Thyroid gland (tissue), 4 donors: ENCODE measurements around the gene DOK7.

Experiments
- POLR2A ChIP-seq, 2 donors: fragments of 450-650 bp; IDR thresholded peaks; one replicate each; pipeline ENCODE4 v1.6.1; 2017; ENCODE audit warnings: antibody characterized with exemption in 2 of 2, mild to moderate bottlenecking in 2 of 2, moderate library complexity in 1 of 2
- TF ChIP-seq, protein P1 (sequence below), 6 experiments: fragments of 200-600 bp in 3 of 6; fragments of 450-650 bp in 3 of 6; sonication (generic) in 3 of 6; IDR thresholded peaks; one replicate each; pipeline ENCODE4 v1.5.1; 2016 to 2019; ENCODE audit warnings: antibody characterized with exemption in 6 of 6, mild to moderate bottlenecking in 2 of 6, inconsistent platforms in 1 of 6, moderate library complexity in 1 of 6

- TF ChIP-seq, protein P1, sequence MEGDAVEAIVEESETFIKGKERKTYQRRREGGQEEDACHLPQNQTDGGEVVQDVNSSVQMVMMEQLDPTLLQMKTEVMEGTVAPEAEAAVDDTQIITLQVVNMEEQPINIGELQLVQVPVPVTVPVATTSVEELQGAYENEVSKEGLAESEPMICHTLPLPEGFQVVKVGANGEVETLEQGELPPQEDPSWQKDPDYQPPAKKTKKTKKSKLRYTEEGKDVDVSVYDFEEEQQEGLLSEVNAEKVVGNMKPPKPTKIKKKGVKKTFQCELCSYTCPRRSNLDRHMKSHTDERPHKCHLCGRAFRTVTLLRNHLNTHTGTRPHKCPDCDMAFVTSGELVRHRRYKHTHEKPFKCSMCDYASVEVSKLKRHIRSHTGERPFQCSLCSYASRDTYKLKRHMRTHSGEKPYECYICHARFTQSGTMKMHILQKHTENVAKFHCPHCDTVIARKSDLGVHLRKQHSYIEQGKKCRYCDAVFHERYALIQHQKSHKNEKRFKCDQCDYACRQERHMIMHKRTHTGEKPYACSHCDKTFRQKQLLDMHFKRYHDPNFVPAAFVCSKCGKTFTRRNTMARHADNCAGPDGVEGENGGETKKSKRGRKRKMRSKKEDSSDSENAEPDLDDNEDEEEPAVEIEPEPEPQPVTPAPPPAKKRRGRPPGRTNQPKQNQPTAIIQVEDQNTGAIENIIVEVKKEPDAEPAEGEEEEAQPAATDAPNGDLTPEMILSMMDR (IDR thresholded peaks at IDR 0.05), result no peak
- no peak for TF ChIP-seq POLR2A (IDR thresholded peaks at IDR 0.05)
Observed at GRCh38 chr4:3492741-3493719, 29.9 kb downstream of the DOK7 start.
